Rectal smooth muscle tissue (tissue), 1 donor: ENCODE measurements around the gene MSH4.
"Not testable (repeated sequence)": the region's sequence is repeated elsewhere in the genome, so short reads cannot be mapped to it uniquely, and the experiment has no call there.

Source experiments
- H3K27ac ChIP-seq: one replicate; pipeline ENCODE4 v1.7.0; 2013; ENCODE audit warnings: low read depth, low read length, inconsistent platforms
- H3K27me3 ChIP-seq: one replicate; pipeline ENCODE4 v1.7.0; 2013; ENCODE audit warnings: low read length; ENCODE audit not compliant: control insufficient read depth, insufficient read depth
- H3K36me3 ChIP-seq: one replicate; pipeline ENCODE4 v1.7.0; 2013; ENCODE audit warnings: low read length; ENCODE audit not compliant: control insufficient read depth, insufficient read depth
- H3K4me1 ChIP-seq: one replicate; pipeline ENCODE4 v1.7.0; 2013; ENCODE audit warnings: low read length; ENCODE audit not compliant: control insufficient read depth, insufficient read depth
- H3K4me3 ChIP-seq: one replicate; pipeline ENCODE4 v1.7.0; 2013; ENCODE audit warnings: low read length
- H3K9ac ChIP-seq: one replicate; pipeline ENCODE4 v1.7.0; 2013; ENCODE audit warnings: low read length

MSH4 gene

GRCh38 chr1:75879985-75880384, 83.3 kb downstream of the MSH4 start:
- no peak overlapping the region for H3K4me3 ChIP-seq
- no peak overlapping the region for H3K27ac ChIP-seq
- H3K9ac ChIP-seq, result no peak overlapping the region
- H3K36me3 ChIP-seq, result no peaks in the 10 kb centered on the region
- H3K27me3 ChIP-seq, result no peaks in the 10 kb centered on the region
- H3K4me1 ChIP-seq, result no peaks in the 10 kb centered on the region

DNA sequence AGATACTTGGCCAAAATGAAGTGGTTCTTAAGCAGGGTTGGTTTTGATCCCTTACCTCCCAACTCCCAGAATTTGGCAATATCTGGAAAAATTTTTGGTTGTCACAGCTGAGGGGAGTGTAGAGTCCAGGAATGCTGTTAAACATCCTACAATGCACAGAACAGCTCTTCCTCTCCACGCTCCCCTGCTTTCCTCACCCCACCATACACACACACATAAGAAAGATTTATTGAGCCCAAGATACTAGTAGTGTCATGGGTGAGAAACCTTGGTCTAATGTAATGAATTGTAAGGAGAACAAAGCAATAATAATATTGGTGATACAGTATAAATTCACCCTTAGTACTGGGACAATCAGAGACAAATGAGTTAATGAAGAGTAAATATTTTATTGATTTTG, 87.8 kb downstream of the MSH4 start:
- H3K4me3 ChIP-seq, result no peak overlapping the region

DNA sequence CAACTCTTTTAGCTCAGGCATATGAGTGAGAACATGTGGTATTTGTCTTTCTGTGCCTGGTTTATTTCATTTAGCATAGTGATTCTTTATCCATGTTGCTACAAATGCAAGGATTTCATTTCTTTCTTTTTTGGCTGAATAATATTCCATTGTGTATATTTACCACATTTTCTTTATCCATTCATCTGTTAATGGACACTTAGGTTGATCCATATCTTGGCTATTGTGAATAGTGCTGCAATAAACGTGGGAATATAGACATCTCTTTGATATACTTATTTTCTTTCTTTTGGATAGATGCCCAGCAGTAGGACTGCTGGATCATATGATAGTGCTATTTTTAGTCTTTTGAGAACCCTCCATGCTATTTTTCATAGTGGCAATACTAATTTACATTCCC, 104.7 kb downstream of the MSH4 start:
- Histone ChIP-seq H3K9ac (no peak overlapping the region), H3K4me3 (no peak overlapping the region), H3K4me1 (no peaks in the 10 kb centered on the region), H3K27ac (no peak overlapping the region), H3K27me3 (no peaks in the 10 kb centered on the region), H3K36me3 (no peaks in the 10 kb centered on the region)

More for the DNA sequence above, 87.8 kb downstream of the MSH4 start:
- H3K9ac ChIP-seq, result no peak overlapping the region
- no peaks in the 10 kb centered on the region for H3K36me3 ChIP-seq
- H3K27ac ChIP-seq, result no peak overlapping the region
- H3K4me1 ChIP-seq, result no peaks in the 10 kb centered on the region
- H3K27me3 ChIP-seq, result no peaks in the 10 kb centered on the region

GRCh38 chr1:75908717-75909152, 112.1 kb downstream of the MSH4 start:
- Histone ChIP-seq H3K27ac (no peak overlapping the region), H3K4me1 (no peaks in the 10 kb centered on the region), H3K4me3 (no peak overlapping the region), H3K9ac (no peak overlapping the region), H3K27me3 (no peaks in the 10 kb centered on the region), H3K36me3 (no peaks in the 10 kb centered on the region)

- Histone ChIP-seq H3K4me1 (no peaks in the 10 kb centered on the region), H3K9ac (no peak overlapping the region)
These were observed 120.2 kb downstream of the MSH4 start for GRCh38 chr1:75916834-75917233.

GRCh38 chr1:75922698-75923097, 126.0 kb downstream of the MSH4 start:
- Histone ChIP-seq H3K4me1 (no peaks in the 10 kb centered on the region), H3K27me3 (no peaks in the 10 kb centered on the region), H3K4me3 (no peak overlapping the region), H3K36me3 (no peaks in the 10 kb centered on the region), H3K27ac (no peak overlapping the region), H3K9ac (no peak overlapping the region)

More at GRCh38 chr1:75916834-75917233, 120.2 kb downstream of the MSH4 start:
- H3K27ac ChIP-seq, result no peak overlapping the region
- no peaks in the 10 kb centered on the region for H3K27me3 ChIP-seq
- no peaks in the 10 kb centered on the region for H3K36me3 ChIP-seq
- H3K4me3 ChIP-seq, result no peak overlapping the region

- Histone ChIP-seq H3K4me1 (no peaks in the 10 kb centered on the region), H3K4me3 (no peak within 1 kb of the TSS), H3K36me3 (no peaks in the 10 kb centered on the region), H3K9ac (no peak within 1 kb of the TSS), H3K27me3 (no peaks in the 10 kb centered on the region), H3K27ac (no peak within 1 kb of the TSS)
These were observed 135.6 kb downstream of the MSH4 start, which contains the start of gene ASB17 for GRCh38 chr1:75932304-75932703. ASB17 (minus strand) TSS chr1:75932404; CDS start chr1:75932291, 113 bp downstream.

GRCh38 chr1:75937034-75937433, 140.4 kb downstream of the MSH4 start:
- Histone ChIP-seq H3K9ac (no peak overlapping the region), H3K27ac (no peak overlapping the region), H3K4me1 (no peaks in the 10 kb centered on the region), H3K4me3 (no peak overlapping the region), H3K27me3 (no peaks in the 10 kb centered on the region), H3K36me3 (no peaks in the 10 kb centered on the region)

DNA sequence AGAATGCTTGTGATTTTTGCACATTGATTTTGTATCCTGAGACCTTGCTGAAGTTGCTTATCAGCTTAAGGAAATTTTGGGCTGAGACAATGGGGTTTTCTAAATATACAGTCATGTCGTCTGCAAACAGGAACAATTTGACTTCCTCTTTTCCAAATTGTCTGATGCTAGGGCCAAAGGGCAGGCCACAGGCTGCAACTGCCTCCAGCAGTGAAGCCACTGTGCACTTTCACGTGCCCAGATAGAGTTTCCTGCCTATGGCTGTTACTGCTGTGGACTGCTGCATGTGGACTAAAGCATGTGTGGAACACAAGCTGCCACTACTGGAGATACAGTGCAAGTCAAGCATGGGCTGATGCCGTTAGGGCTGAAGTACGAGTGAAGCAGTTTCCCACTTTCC, 146.4 kb downstream of the MSH4 start:
- H3K36me3 ChIP-seq, H3K4me3 ChIP-seq, H3K4me1 ChIP-seq, H3K27ac ChIP-seq, H3K9ac ChIP-seq, H3K27me3 ChIP-seq: not testable (repeated sequence)

- no peak overlapping the region for H3K27ac ChIP-seq
- H3K27me3 ChIP-seq, result no peaks in the 10 kb centered on the region
- no peak overlapping the region for H3K4me3 ChIP-seq
- no peak overlapping the region for H3K9ac ChIP-seq
- no peaks in the 10 kb centered on the region for H3K36me3 ChIP-seq
- H3K4me1 ChIP-seq, result no peaks in the 10 kb centered on the region
These were observed 153.5 kb downstream of the MSH4 start for GRCh38 chr1:75950176-75950575.

DNA sequence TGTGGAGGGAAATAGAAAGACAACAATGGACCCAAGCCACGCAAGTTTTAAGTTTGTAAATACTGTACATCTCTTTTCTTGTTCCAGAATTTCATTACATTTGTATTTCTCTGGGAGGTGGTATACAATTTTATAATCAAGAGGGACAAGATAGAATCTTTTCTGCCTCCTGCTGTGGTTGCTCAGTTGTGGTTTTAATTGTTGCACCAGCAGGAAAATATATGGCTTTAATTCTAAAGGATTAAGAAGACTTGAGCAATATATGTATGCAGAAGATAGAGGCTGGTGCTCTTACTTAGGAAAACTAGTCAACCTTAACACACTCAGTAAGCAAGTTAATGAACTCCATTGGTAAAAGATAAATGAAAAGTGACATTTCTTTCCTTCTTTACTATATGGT, 155.3 kb downstream of the MSH4 start:
- no peaks in the 10 kb centered on the region for H3K27me3 ChIP-seq
- H3K9ac ChIP-seq, result no peak overlapping the region
- H3K27ac ChIP-seq, result no peak overlapping the region
- no peaks in the 10 kb centered on the region for H3K4me1 ChIP-seq
- H3K4me3 ChIP-seq, result no peak overlapping the region
- no peaks in the 10 kb centered on the region for H3K36me3 ChIP-seq

GRCh38 chr1:75953461-75953860, 156.8 kb downstream of the MSH4 start:
- no peak overlapping the region for H3K9ac ChIP-seq
- no peaks in the 10 kb centered on the region for H3K27me3 ChIP-seq
- H3K4me1 ChIP-seq, result no peaks in the 10 kb centered on the region
- no peak overlapping the region for H3K4me3 ChIP-seq
- H3K36me3 ChIP-seq, result no peaks in the 10 kb centered on the region
- no peak overlapping the region for H3K27ac ChIP-seq

DNA sequence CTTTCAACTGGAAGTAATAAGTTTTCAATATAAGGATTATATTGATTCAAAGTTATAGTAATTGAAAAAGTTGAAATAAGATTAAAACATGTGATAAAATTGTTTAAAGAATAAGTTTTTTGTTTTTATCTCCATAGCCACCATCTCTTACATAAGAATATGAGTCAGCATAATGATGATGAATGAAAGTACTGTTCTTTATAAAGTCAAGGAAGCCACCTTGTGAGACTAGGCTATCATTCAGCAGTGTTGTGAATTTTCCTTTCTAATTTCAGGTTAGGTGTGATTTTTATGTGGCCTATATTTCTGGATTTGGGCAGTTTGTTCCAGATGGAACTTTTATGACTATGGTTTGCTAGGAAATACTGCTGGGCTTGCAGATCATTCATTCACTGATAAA, 157.9 kb downstream of the MSH4 start:
- Histone ChIP-seq H3K27ac (no peak overlapping the region), H3K9ac (no peak overlapping the region), H3K27me3 (no peaks in the 10 kb centered on the region), H3K4me3 (no peak overlapping the region), H3K4me1 (no peaks in the 10 kb centered on the region), H3K36me3 (no peaks in the 10 kb centered on the region)
